Astrocyte of the spinal cord (primary cell): Measurements from ENCODE around the gene EAF2.

Experiments
- DNase-seq: peaks from one replicate; pipeline ENCODE4 v3.0.0; 2011; ENCODE audit warnings: low read depth, low spot score
- H3K4me3 ChIP-seq: 2 replicates; pipeline ENCODE4 v1.5.1; 2011; ENCODE audit warnings: low read depth, mild to moderate bottlenecking, low read length, moderate library complexity
- CTCF ChIP-seq: IDR thresholded peaks from 2 replicates; pipeline ENCODE4 v1.5.1; 2012; ENCODE audit warnings: low read depth, mild to moderate bottlenecking, low read length, inconsistent platforms
- in situ Hi-C: cut with HindIII; loops from 2 replicates; pipeline ENCODE4 v1.10.0; 2017; ENCODE audit warnings: low sequenced_read_pairs

Gene EAF2

GRCh38 chr3:121803771-121804320 lies 31.2 kb upstream of the EAF2 start:
- H3K4me3 ChIP-seq: no peak overlapping the region
- TF ChIP-seq CTCF: no peak
- no peak for DNase-seq
- in situ Hi-C loops: no loop called here

- no peak for TF ChIP-seq CTCF
- in situ Hi-C loops: no loop called here
- no peak overlapping the region for H3K4me3 ChIP-seq
- no peak for DNase-seq
Measured at GRCh38 chr3:121809249-121809648, 25.8 kb upstream of the EAF2 start.

GRCh38 chr3:121817753-121818152 lies 17.3 kb upstream of the EAF2 start:
- in situ Hi-C loops: no loop called here
- TF ChIP-seq CTCF: no peak
- DNase-seq: no peak
- H3K4me3 ChIP-seq: no peak overlapping the region

GRCh38 chr3:121818578-121818977 lies 16.4 kb upstream of the EAF2 start:
- no peak for TF ChIP-seq CTCF

GRCh38 chr3:121819236-121819635 lies 15.8 kb upstream of the EAF2 start:
- DNase-seq: no peak
- no peak for TF ChIP-seq CTCF
- no peak overlapping the region for H3K4me3 ChIP-seq
- in situ Hi-C loops: no loop called here

More at GRCh38 chr3:121818578-121818977, 16.4 kb upstream of the EAF2 start:
- in situ Hi-C loops: no loop called here
- DNase-seq: no peak
- H3K4me3 ChIP-seq: no peak overlapping the region

GRCh38 chr3:121821421-121822199 lies 13.4 kb upstream of the EAF2 start:
- TF ChIP-seq CTCF: no peak
- no peak overlapping the region for H3K4me3 ChIP-seq
- in situ Hi-C loops: no loop called here
- DNase-seq: peak; percentile 12
